ENCODE data around the gene MSN. TPM values are rescaled to one million over a fixed set of nuclear protein-coding genes. Genes with fewer than 3 reads are reported as not detected.

Gene MSN
- polyA plus RNA-seq, 1 donor (not counting 4 experiments of a cell fraction or from before 2014, with no cell fraction given): 421 TPM

DNA sequence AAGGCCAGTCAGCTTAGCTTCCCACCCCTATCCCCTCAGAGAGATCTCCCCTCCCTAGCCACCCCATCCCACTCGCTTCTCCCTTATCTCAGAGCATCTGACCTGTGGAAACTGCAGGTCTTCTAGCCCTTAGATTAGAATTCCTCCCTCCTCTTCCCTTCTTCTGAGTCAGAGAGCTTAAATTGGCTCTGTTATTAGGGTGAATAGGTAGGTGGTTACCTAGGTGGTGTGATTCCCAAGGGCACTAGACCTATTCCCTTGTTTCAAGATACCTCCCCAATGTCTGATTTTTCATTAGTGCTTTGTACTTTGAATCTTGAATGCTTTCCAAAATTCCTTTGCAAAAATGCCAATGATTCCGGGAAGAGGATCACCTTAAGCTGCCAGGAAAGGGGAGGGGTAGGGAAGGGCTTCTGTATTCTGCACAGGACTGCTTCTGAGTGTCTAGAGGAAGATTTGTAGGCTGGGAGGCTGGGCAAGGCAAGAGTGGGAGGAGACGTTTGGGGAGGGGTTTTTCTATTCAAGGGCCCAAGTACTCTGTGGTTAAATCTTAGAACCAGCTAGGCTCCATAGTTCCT lies 24.5 kb upstream of the MSN start:
- Histone ChIP-seq H4K20me1 (ENCODE audit: control insufficient read depth, extremely low read depth, insufficient read depth, low read length) (no peaks in the 10 kb centered on the region), H3K9me1 (ENCODE audit: control insufficient read depth, extremely low read depth, insufficient read depth, low read length) (no peaks in the 10 kb centered on the region), H3K27me3 (ENCODE audit: control insufficient read depth, extremely low read depth, insufficient read depth, low read length) (no peaks in the 10 kb centered on the region), H3K4me2 (ENCODE audit: control insufficient read depth, extremely low read depth, insufficient read depth, low read depth, low read length) (peak overlapping the region; percentile 45), H3K4me1 (ENCODE audit: control insufficient read depth, extremely low read depth, insufficient read depth, low read length) (peaks cover 29% of the 10 kb centered on the region), H3K27ac (ENCODE audit: control insufficient read depth, insufficient read depth, low read length) (peak overlapping the region; percentile 65), H3K79me2 (ENCODE audit: control insufficient read depth, insufficient read depth, low read length) (no peaks in the 10 kb centered on the region), H3K9me3 (ENCODE audit: control insufficient read depth, low read depth, low read length) (no peaks in the 10 kb centered on the region), H3K36me3 (ENCODE audit: control insufficient read depth in 2 of 2, extremely low read depth in 1 of 2, insufficient read depth in 2 of 2, low read length in 2 of 2) (no peaks in the 10 kb centered on the region), H3K9ac (ENCODE audit: control insufficient read depth, extremely low read depth, insufficient read depth, low read length) (no peak overlapping the region), H3K4me3 (ENCODE audit: control insufficient read depth in 2 of 3, extremely low read depth in 1 of 3, insufficient read depth in 2 of 3, low read depth in 1 of 3, low read length in 3 of 3) (no peak overlapping the region), H2AFZ (ENCODE audit: control insufficient read depth, low read length) (no peak overlapping the region)
- no peak for TF ChIP-seq EZH2 (IDR thresholded peaks at IDR 0.05; ENCODE audit: low read length)
- TF ChIP-seq, protein P1, sequence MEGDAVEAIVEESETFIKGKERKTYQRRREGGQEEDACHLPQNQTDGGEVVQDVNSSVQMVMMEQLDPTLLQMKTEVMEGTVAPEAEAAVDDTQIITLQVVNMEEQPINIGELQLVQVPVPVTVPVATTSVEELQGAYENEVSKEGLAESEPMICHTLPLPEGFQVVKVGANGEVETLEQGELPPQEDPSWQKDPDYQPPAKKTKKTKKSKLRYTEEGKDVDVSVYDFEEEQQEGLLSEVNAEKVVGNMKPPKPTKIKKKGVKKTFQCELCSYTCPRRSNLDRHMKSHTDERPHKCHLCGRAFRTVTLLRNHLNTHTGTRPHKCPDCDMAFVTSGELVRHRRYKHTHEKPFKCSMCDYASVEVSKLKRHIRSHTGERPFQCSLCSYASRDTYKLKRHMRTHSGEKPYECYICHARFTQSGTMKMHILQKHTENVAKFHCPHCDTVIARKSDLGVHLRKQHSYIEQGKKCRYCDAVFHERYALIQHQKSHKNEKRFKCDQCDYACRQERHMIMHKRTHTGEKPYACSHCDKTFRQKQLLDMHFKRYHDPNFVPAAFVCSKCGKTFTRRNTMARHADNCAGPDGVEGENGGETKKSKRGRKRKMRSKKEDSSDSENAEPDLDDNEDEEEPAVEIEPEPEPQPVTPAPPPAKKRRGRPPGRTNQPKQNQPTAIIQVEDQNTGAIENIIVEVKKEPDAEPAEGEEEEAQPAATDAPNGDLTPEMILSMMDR (optimal IDR thresholded peaks at IDR 0.05 in 1 of 3, IDR thresholded peaks at IDR 0.05 in 1 of 3, conservative IDR thresholded peaks at IDR 0.05 in 1 of 3; ENCODE audit: extremely low read depth in 1 of 3, insufficient read depth in 2 of 3, low read length in 3 of 3): no peak
- DNase-seq (ENCODE audit: low read depth, low spot score) (peak; percentile 58), FAIRE-seq (peak; percentile 56)
- dilution Hi-C loops (cut with MboI; ENCODE audit: extremely low pct_ligation_motif_present, low sequenced_read_pairs): no loop called here

DNA sequence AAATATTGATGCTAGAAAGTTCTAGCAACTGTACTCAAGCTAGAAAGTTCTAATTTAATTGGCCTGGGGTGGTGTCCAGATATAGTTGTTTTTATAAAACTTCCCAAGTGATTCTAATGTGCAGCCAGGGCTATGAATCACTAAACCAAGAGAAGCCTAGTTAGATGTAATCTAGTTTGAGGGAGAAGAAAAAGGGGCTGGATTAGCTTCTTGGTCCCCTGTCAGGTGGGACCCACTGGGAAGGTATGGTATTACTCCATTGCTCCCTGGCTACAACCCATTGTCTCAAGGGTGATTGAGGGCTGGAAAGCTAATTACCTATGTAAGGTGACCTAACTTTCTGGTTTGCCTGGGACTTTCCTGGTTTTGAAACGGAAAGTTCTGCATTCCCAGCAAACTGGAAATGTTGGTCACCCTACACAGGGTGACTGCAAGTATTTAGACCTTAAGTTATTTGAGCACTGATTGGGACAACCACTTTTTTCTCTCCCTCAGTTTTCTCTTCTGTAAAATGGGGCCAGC lies 23.9 kb upstream of the MSN start:
- no peak for FAIRE-seq

More for the DNA sequence above, 23.9 kb upstream of the MSN start:
- no peaks in the 10 kb centered on the region for H3K9me3 ChIP-seq (ENCODE audit: control insufficient read depth, low read depth, low read length)
- H4K20me1 ChIP-seq (ENCODE audit: control insufficient read depth, extremely low read depth, insufficient read depth, low read length): no peaks in the 10 kb centered on the region
- no peak overlapping the region for H3K9ac ChIP-seq (ENCODE audit: control insufficient read depth, extremely low read depth, insufficient read depth, low read length)
- no peaks in the 10 kb centered on the region for H3K27me3 ChIP-seq (ENCODE audit: control insufficient read depth, extremely low read depth, insufficient read depth, low read length)
- H3K4me1 ChIP-seq (ENCODE audit: control insufficient read depth, extremely low read depth, insufficient read depth, low read length): peaks cover 29% of the 10 kb centered on the region
- DNase-seq (ENCODE audit: low read depth, low spot score): no peak
- H2AFZ ChIP-seq (ENCODE audit: control insufficient read depth, low read length): no peak overlapping the region
- no peaks in the 10 kb centered on the region for H3K9me1 ChIP-seq (ENCODE audit: control insufficient read depth, extremely low read depth, insufficient read depth, low read length)
- dilution Hi-C loops (cut with MboI; ENCODE audit: extremely low pct_ligation_motif_present, low sequenced_read_pairs): no loop called here
- H3K4me3 ChIP-seq (ENCODE audit: control insufficient read depth in 2 of 3, extremely low read depth in 1 of 3, insufficient read depth in 2 of 3, low read depth in 1 of 3, low read length in 3 of 3): no peak overlapping the region
- H3K27ac ChIP-seq (ENCODE audit: control insufficient read depth, insufficient read depth, low read length): peak overlapping the region; percentile 65
- H3K4me2 ChIP-seq (ENCODE audit: control insufficient read depth, extremely low read depth, insufficient read depth, low read depth, low read length): peak overlapping the region; percentile 45
- TF ChIP-seq EZH2 (IDR thresholded peaks at IDR 0.05; ENCODE audit: low read length): no peak
- TF ChIP-seq, protein P1 (optimal IDR thresholded peaks at IDR 0.05 in 1 of 3, IDR thresholded peaks at IDR 0.05 in 1 of 3, conservative IDR thresholded peaks at IDR 0.05 in 1 of 3; ENCODE audit: extremely low read depth in 1 of 3, insufficient read depth in 2 of 3, low read length in 3 of 3): no peak
- H3K36me3 ChIP-seq (ENCODE audit: control insufficient read depth in 2 of 2, extremely low read depth in 1 of 2, insufficient read depth in 2 of 2, low read length in 2 of 2): no peaks in the 10 kb centered on the region
- no peaks in the 10 kb centered on the region for H3K79me2 ChIP-seq (ENCODE audit: control insufficient read depth, insufficient read depth, low read length)

Measured in keratinocyte (primary cell).